Measurements from ENCODE around the gene TLE5. TPM values are rescaled to one million over a fixed set of nuclear protein-coding genes. Genes with fewer than 3 reads are reported as not detected.
"Not testable (repeated sequence)": the region's sequence is repeated elsewhere in the genome, so short reads cannot be mapped to it uniquely, and the experiment has no call there.

Gene TLE5
- total RNA-seq, 1 experiment from 2014 or later: 208 TPM

- DNase-seq (ENCODE audit: low read depth): no peak
These were observed 34.1 kb upstream of the TLE5 start for GRCh38 chr19:3096267-3096901.

GRCh38 chr19:3095441-3096191, 33.3 kb upstream of the TLE5 start:
- no peak for DNase-seq (ENCODE audit: low read depth)

- peak; percentile 21 for DNase-seq (ENCODE audit: low read depth)
These were observed 32.5 kb upstream of the TLE5 start for GRCh38 chr19:3094601-3095440.

GRCh38 chr19:3089299-3089855, 27.1 kb upstream of the TLE5 start:
- not testable (repeated sequence) for DNase-seq (ENCODE audit: low read depth)

- no peak for DNase-seq (ENCODE audit: low read depth)
These were observed 25.5 kb upstream of the TLE5 start for GRCh38 chr19:3087769-3088168.

GRCh38 chr19:3084943-3085342, 22.6 kb upstream of the TLE5 start:
- DNase-seq (ENCODE audit: low read depth): no peak

GRCh38 chr19:3083964-3084363, 21.7 kb upstream of the TLE5 start:
- DNase-seq (ENCODE audit: low read depth): no peak

GRCh38 chr19:3082331-3082730, 20.0 kb upstream of the TLE5 start:
- DNase-seq (ENCODE audit: low read depth): no peak

- peak; percentile 84 for DNase-seq (ENCODE audit: low read depth)
These were observed 18.0 kb upstream of the TLE5 start for GRCh38 chr19:3080286-3080685.

- no peak for DNase-seq (ENCODE audit: low read depth)
These were observed 17.3 kb upstream of the TLE5 start for GRCh38 chr19:3079578-3079977.

GRCh38 chr19:3075605-3076431, 13.5 kb upstream of the TLE5 start:
- no peak for DNase-seq (ENCODE audit: low read depth)

- peak; percentile 31 for DNase-seq (ENCODE audit: low read depth)
These were observed 11.8 kb upstream of the TLE5 start for GRCh38 chr19:3073931-3074595.

- peak; percentile 62 for DNase-seq (ENCODE audit: low read depth)
These were observed 10.9 kb upstream of the TLE5 start for GRCh38 chr19:3073159-3073563.

- no peak for DNase-seq (ENCODE audit: low read depth)
These were observed 9.5 kb upstream of the TLE5 start for GRCh38 chr19:3071768-3072167.

GRCh38 chr19:3068071-3068470, 5.8 kb upstream of the TLE5 start:
- DNase-seq (ENCODE audit: low read depth): no peak

- DNase-seq (ENCODE audit: low read depth): no peak
These were observed 5.3 kb upstream of the TLE5 start for GRCh38 chr19:3067563-3067962.

GRCh38 chr19:3066482-3067049, 4.3 kb upstream of the TLE5 start:
- DNase-seq (ENCODE audit: low read depth): no peak

- no peak for DNase-seq (ENCODE audit: low read depth)
These were observed 3.5 kb upstream of the TLE5 start for GRCh38 chr19:3065675-3066357.

GRCh38 chr19:3064011-3064330, 1.7 kb upstream of the TLE5 start:
- DNase-seq (ENCODE audit: low read depth): no peak

Measured in RPMI7951 (cell line).